Activated CD8-positive, alpha-beta T cell treated with anti-CD3 and anti-CD28 coated beads for 36 hours (primary cell): ENCODE measurements around the gene RAB31. TPM values are rescaled to one million over a fixed set of nuclear protein-coding genes. Genes with fewer than 3 reads are reported as not detected.

ENCODE experiments used
- ATAC-seq: fragments of 200-7000 bp; cut with Tn5 transposase; one replicate; pipeline ENCODE4 v1.10.0; 2021; ENCODE audit warnings: mild to moderate bottlenecking, moderate library complexity
- CTCF ChIA-PET: fragments of 350-600 bp; sonication (Branson Sonifier 250); formaldehyde crosslinking; loops from one replicate; lab custom pipeline; 2021; ENCODE audit warnings: antibody characterized with exemption; lab: Charles Lee
- POLR2A ChIA-PET: fragments of 350-600 bp; sonication (Branson Sonifier 250); formaldehyde crosslinking; loops from one replicate; lab custom pipeline; 2021; ENCODE audit warnings: antibody characterized with exemption; lab: Charles Lee
- DNase-seq: peaks from one replicate; pipeline ENCODE4 v3.0.0-alpha.2; 2020
- H3K27ac Mint-ChIP-seq: one replicate; pipeline ENCODE4 v1.8.0; 2021; ENCODE audit warnings: mild to moderate bottlenecking, mixed read lengths
- H3K27me3 Mint-ChIP-seq: one replicate; pipeline ENCODE4 v1.8.0; 2021; ENCODE audit warnings: mixed read lengths
- H3K36me3 Mint-ChIP-seq: one replicate; pipeline ENCODE4 v1.8.0; 2021; ENCODE audit warnings: low read depth, mixed read lengths
- H3K4me1 Mint-ChIP-seq: one replicate; pipeline ENCODE4 v1.8.0; 2021; ENCODE audit warnings: low read depth, mixed read lengths
- H3K4me3 Mint-ChIP-seq: one replicate; pipeline ENCODE4 v1.8.0; 2021; ENCODE audit warnings: mild to moderate bottlenecking, moderate library complexity, mixed read lengths
- H3K9me3 Mint-ChIP-seq: one replicate; pipeline ENCODE4 v1.8.0; 2021; ENCODE audit warnings: mixed read lengths
- intact Hi-C: fragments of 100-400 bp; cut with micrococcal nuclease; formaldehyde crosslinking; loops from one replicate; pipeline ENCODE4 v1.10.0; 2022
- total RNA-seq, 2 experiments: library from RNA; stranded (reverse); gene quantifications; one replicate each; pipeline ENCODE4 v1.2.3, GENCODE V29; 2021
- TF ChIP-seq, protein P1 (sequence below): fragments of 200-600 bp; IDR thresholded peaks from one replicate; pipeline ENCODE4 v1.8.0; 2022; ENCODE audit warnings: antibody characterized with exemption, mild to moderate bottlenecking

Gene RAB31
- total RNA-seq, 2 experiments from 2014 or later, result 0.45 to 0.76 TPM

DNA sequence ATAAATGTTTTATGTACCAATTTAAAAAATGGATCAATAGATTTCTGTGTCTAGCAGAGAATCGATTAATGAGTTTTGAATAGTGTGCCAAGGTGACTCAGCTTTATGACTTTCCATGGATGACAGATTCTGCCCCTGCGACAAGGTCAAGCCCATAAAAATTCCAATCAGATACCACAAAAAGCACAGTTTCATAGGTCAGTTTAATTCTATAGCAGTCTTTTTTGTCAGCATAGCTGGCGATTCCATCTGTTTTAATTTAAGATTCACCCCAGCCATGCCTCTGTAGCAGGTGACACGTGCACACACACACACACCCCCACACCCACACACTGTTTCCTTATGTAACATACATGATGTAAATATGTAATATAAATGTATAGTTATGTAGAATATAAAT is 28.9 kb downstream of the RAB31 start:
- peaks cover 13% of the 10 kb centered on the region for H3K27me3 Mint-ChIP-seq
- H3K27ac Mint-ChIP-seq, result no peak overlapping the region
- peaks cover 4% of the 10 kb centered on the region for H3K4me1 Mint-ChIP-seq
- TF ChIP-seq, protein P1, sequence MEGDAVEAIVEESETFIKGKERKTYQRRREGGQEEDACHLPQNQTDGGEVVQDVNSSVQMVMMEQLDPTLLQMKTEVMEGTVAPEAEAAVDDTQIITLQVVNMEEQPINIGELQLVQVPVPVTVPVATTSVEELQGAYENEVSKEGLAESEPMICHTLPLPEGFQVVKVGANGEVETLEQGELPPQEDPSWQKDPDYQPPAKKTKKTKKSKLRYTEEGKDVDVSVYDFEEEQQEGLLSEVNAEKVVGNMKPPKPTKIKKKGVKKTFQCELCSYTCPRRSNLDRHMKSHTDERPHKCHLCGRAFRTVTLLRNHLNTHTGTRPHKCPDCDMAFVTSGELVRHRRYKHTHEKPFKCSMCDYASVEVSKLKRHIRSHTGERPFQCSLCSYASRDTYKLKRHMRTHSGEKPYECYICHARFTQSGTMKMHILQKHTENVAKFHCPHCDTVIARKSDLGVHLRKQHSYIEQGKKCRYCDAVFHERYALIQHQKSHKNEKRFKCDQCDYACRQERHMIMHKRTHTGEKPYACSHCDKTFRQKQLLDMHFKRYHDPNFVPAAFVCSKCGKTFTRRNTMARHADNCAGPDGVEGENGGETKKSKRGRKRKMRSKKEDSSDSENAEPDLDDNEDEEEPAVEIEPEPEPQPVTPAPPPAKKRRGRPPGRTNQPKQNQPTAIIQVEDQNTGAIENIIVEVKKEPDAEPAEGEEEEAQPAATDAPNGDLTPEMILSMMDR, result no peak
- ATAC-seq, result no peak
- intact Hi-C loops, result no loop called here
- CTCF ChIA-PET, result no interaction called here
- POLR2A ChIA-PET, result no interaction called here
- no peak overlapping the region for H3K4me3 Mint-ChIP-seq
- H3K9me3 Mint-ChIP-seq, result no peaks in the 10 kb centered on the region
- H3K36me3 Mint-ChIP-seq, result no peaks in the 10 kb centered on the region
- DNase-seq, result no peak

DNA sequence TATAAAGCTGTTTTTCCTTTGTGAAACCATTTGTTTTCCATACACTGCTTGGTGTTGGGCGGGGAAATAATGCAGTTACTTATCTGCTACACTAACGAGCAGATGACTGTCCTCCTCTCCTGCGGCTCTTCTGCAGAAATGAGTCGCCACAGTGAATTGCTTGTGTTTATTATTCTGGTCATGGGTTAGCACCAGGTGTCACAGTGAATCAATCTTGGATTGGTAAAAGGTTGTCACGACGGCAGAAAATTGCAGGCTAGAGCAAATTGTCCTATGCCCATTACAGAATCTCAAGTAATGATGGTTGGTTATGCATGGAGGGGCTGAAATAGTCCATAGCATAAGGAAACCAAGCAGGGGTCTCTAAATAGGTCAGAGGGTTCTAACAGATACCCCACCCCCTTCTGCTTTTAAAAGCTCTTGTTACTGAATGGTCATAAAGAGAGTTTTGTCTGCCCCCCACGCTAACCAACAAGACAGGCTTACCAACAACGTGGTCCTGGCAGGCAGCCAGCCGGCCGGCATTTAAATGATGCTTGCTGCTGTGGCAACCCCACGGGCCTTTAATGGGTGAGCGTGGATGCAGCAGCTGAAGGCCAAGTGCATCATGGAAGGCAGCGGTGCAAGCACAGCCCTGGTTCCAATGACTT is 29.5 kb downstream of the RAB31 start:
- ATAC-seq (no peak), DNase-seq (no peak)
- H3K27me3 Mint-ChIP-seq, result peaks cover 14% of the 10 kb centered on the region
- no peaks in the 10 kb centered on the region for H3K36me3 Mint-ChIP-seq
- TF ChIP-seq, protein P1, result no peak
- intact Hi-C loops, result no loop called here
- H3K4me3 Mint-ChIP-seq, result no peak overlapping the region
- H3K9me3 Mint-ChIP-seq, result no peaks in the 10 kb centered on the region
- H3K27ac Mint-ChIP-seq, result no peak overlapping the region
- ChIA-PET CTCF (interaction anchor here (0.7 kb wide), 1 partner anchor 33 kb away, joined by 3 read pairs; no protein-coding TSS in a partner anchor), POLR2A (no interaction called here)
- H3K4me1 Mint-ChIP-seq, result peaks cover 4% of the 10 kb centered on the region

DNA sequence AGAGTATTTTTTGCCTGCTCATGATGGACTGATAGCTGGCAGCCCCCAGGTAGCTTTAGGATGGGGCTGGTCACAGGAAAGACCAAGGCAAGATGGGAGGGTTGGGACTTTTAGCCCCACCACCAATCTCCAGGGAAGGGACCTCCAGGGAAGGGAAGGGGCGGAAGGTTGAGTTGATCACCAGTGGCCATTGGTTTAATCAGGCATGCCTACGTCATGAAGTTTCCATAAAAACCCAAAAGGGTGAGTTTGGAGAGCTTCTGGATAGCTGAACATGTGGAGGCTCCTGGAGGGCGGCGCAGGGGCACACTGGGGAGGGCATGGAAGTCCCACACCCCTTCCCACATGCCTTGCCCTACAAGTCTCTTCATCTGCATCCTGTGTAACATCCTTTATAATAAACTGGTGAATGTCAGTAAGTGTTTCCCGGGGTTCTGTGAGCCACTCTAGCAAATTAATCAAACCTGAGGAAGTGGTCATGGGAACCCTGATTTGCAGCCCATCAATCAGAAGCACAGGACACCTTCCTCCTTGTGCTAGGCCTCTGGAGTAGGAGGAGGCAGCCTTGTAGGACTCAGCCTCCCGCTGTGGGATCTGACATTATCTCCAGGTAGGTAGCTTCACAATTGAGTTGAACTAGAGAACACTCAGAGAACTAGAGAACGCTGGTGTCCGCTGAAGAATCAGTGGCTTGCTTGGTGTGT is 30.3 kb downstream of the RAB31 start:
- no peaks in the 10 kb centered on the region for H3K9me3 Mint-ChIP-seq
- DNase-seq (no peak), ATAC-seq (no peak)
- ChIA-PET CTCF (interaction anchor here (0.7 kb wide), 1 partner anchor 32 kb away, joined by 3 read pairs; no protein-coding TSS in a partner anchor), POLR2A (no interaction called here)
- peaks cover 4% of the 10 kb centered on the region for H3K4me1 Mint-ChIP-seq
- no peak overlapping the region for H3K27ac Mint-ChIP-seq
- no peaks in the 10 kb centered on the region for H3K36me3 Mint-ChIP-seq
- no peak overlapping the region for H3K4me3 Mint-ChIP-seq
- intact Hi-C loops, result no loop called here
- H3K27me3 Mint-ChIP-seq, result peaks cover 13% of the 10 kb centered on the region
- TF ChIP-seq, protein P1, result no peak

DNA sequence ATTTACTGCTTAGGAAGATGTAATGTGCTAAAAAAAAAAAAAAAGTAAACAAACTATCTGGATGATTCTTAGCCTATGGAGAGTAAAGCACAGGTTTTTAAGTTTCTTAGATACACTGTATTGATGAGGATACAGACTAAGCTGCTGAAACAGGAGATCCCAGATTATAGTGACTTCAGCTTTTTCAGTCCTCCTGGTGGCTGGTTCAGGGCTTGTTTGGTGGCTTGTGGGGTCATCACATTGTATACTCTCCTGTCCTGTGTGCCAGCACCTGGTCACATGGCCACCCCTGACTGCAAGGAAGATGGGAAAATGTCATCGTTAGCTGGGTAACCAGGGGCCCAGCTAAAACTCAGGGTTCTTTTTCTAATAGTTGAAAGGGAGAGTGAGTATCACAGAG is 31.4 kb downstream of the RAB31 start:
- intact Hi-C loops, result no loop called here
- TF ChIP-seq, protein P1, result no peak
- ChIA-PET POLR2A (no interaction called here), CTCF (interaction anchor here (1.1 kb wide), 1 partner anchor 12 kb away, joined by 3 read pairs; no protein-coding TSS in a partner anchor)
- Mint-ChIP-seq H3K36me3 (no peaks in the 10 kb centered on the region), H3K27ac (no peak overlapping the region), H3K4me3 (no peak overlapping the region), H3K4me1 (peaks cover 4% of the 10 kb centered on the region), H3K27me3 (peaks cover 13% of the 10 kb centered on the region), H3K9me3 (no peaks in the 10 kb centered on the region)
- no peak for ATAC-seq
- no peak for DNase-seq

DNA sequence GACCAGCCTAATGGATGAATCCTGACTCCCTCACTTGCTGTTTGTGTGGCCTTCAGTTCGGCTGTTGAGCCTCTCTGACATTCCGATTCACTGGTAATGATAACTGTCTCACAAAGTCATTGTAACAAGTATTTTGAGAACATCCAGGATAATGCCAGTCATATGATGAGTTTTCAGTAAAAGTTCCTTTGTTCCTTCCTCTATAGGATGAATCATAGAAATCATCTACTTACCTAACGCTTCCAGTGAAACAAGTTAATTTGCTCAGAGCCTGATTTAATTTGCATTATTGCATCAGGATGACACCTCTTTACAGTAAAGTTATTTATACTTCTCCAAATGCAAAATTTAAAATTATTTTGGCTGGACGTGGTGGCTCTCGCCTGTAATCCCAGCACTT is 32.0 kb downstream of the RAB31 start:
- peaks cover 4% of the 10 kb centered on the region for H3K4me1 Mint-ChIP-seq
- no peak for DNase-seq
- ChIA-PET CTCF (interaction anchor here (1.1 kb wide), 1 partner anchor 12 kb away, joined by 3 read pairs; no protein-coding TSS in a partner anchor), POLR2A (no interaction called here)
- TF ChIP-seq, protein P1, result no peak
- H3K27me3 Mint-ChIP-seq, result peaks cover 13% of the 10 kb centered on the region
- intact Hi-C loops, result no loop called here
- H3K4me3 Mint-ChIP-seq, result no peak overlapping the region
- ATAC-seq, result no peak
- no peaks in the 10 kb centered on the region for H3K9me3 Mint-ChIP-seq
- H3K27ac Mint-ChIP-seq, result no peak overlapping the region
- no peaks in the 10 kb centered on the region for H3K36me3 Mint-ChIP-seq
